Mesendoderm (in vitro differentiated cells): ENCODE measurements around the gene DRAP1.

ENCODE experiments used
- DNase-seq: peaks from one replicate; pipeline ENCODE4 v3.0.0; 2013
- H2AK5ac ChIP-seq: 2 replicates; pipeline ENCODE4 v1.6.1; 2013; ENCODE audit warnings: low read length, inconsistent platforms
- H2BK120ac ChIP-seq: 2 replicates; pipeline ENCODE4 v1.6.1; 2013; ENCODE audit warnings: low read depth, mild to moderate bottlenecking, low read length, moderate library complexity, mixed read lengths
- H2BK15ac ChIP-seq: replicated peaks from 2 replicates; pipeline ENCODE4 v1.6.1; 2013; ENCODE audit warnings: low read depth, mild to moderate bottlenecking, moderate library complexity
- H2BK5ac ChIP-seq: 2 replicates; pipeline ENCODE4 v1.6.1; 2013; ENCODE audit warnings: low read length, inconsistent platforms
- H3K18ac ChIP-seq: 2 replicates; pipeline ENCODE4 v1.6.1; 2013; ENCODE audit warnings: mild to moderate bottlenecking, low read length, mixed read lengths
- H3K23ac ChIP-seq: one replicate; pipeline ENCODE4 v1.6.1; 2013; ENCODE audit warnings: low read length
- H3K27ac ChIP-seq: 2 replicates; pipeline ENCODE4 v1.5.1; 2013; ENCODE audit warnings: low read depth, mild to moderate bottlenecking, inconsistent platforms, low read length, moderate library complexity
- H3K27me3 ChIP-seq: 2 replicates; pipeline ENCODE4 v1.6.1; 2013; ENCODE audit warnings: low read length, control low read depth, mild to moderate bottlenecking, inconsistent platforms; ENCODE audit not compliant: insufficient read depth, poor library complexity
- H3K36me3 ChIP-seq: 2 replicates; pipeline ENCODE4 v1.6.1; 2013; ENCODE audit warnings: low read length, inconsistent platforms; ENCODE audit not compliant: control insufficient read depth, insufficient read depth
- H3K4ac ChIP-seq: one replicate; pipeline ENCODE4 v1.6.1; 2013; ENCODE audit warnings: low read depth, mild to moderate bottlenecking, low read length, moderate library complexity
- H3K4me1 ChIP-seq: 2 replicates; pipeline ENCODE4 v1.6.1; 2013; ENCODE audit warnings: low read depth, low read length, inconsistent platforms; ENCODE audit not compliant: control insufficient read depth
- H3K4me2 ChIP-seq: 2 replicates; pipeline ENCODE4 v1.6.1; 2013; ENCODE audit warnings: low read length
- H3K4me3 ChIP-seq: 2 replicates; pipeline ENCODE4 v1.5.1; 2013; ENCODE audit warnings: mild to moderate bottlenecking, low read length
- H3K56ac ChIP-seq: one replicate; pipeline ENCODE4 v1.6.1; 2013; ENCODE audit warnings: low read length
- H3K79me1 ChIP-seq: 2 replicates; pipeline ENCODE4 v1.6.1; 2013; ENCODE audit warnings: low read length, inconsistent platforms
- H3K79me2 ChIP-seq: 2 replicates; pipeline ENCODE4 v1.6.1; 2013; ENCODE audit warnings: mild to moderate bottlenecking, low read length; ENCODE audit not compliant: control insufficient read depth, insufficient read depth
- H3K9ac ChIP-seq: 2 replicates; pipeline ENCODE4 v1.6.1; 2013; ENCODE audit warnings: low read length, inconsistent platforms
- H4K5ac ChIP-seq: one replicate; pipeline ENCODE4 v1.6.1; 2013; ENCODE audit warnings: low read length
- H4K8ac ChIP-seq: one replicate; pipeline ENCODE4 v1.6.1; 2013; ENCODE audit warnings: low read depth, mild to moderate bottlenecking, control low read depth, low read length, moderate library complexity
- WGBS: extraction: QIAGEN DNeasy Blood & Tissue Kit; methylation state at CpG from one replicate; pipeline ENCODE4 v1.1.7; 2013; ENCODE audit warnings: low lambda C conversion rate, missing lambda C conversion rate; ENCODE audit not compliant: insufficient coverage; ENCODE audit errors: extremely low coverage; 5-methylcytosine and 5-hydroxymethylcytosine counted together

The DRAP1 gene

GRCh38 chr11:65896034-65896999 lies 22.9 kb upstream of the DRAP1 start:
- Histone ChIP-seq H3K79me2 (no peaks in the 10 kb centered on the region), H3K9ac (no peak overlapping the region), H2BK120ac (no peak overlapping the region), H2BK5ac (no peak overlapping the region), H2AK5ac (no peak overlapping the region), H3K4me1 (no peaks in the 10 kb centered on the region), H2BK15ac (no peak overlapping the region), H3K4me3 (no peak overlapping the region), H3K79me1 (no peaks in the 10 kb centered on the region), H3K4ac (no peak overlapping the region), H3K4me2 (no peak overlapping the region), H3K18ac (no peak overlapping the region), H4K8ac (no peak overlapping the region), H4K5ac (no peak overlapping the region), H3K36me3 (no peaks in the 10 kb centered on the region), H3K56ac (no peak overlapping the region), H3K23ac (no peak overlapping the region), H3K27me3 (peaks cover 7% of the 10 kb centered on the region), H3K27ac (no peak overlapping the region)
- DNase-seq: no peak
- WGBS: no CpG with 5 or more reads among the region's 14 CpGs

- Histone ChIP-seq H2BK15ac (no peak overlapping the region), H3K36me3 (no peaks in the 10 kb centered on the region), H3K4me3 (no peak overlapping the region), H3K4me1 (no peaks in the 10 kb centered on the region), H2BK120ac (no peak overlapping the region), H3K79me1 (no peaks in the 10 kb centered on the region), H2BK5ac (no peak overlapping the region), H4K8ac (no peak overlapping the region), H3K56ac (no peak overlapping the region), H3K27ac (no peak overlapping the region), H3K4me2 (no peak overlapping the region), H3K23ac (no peak overlapping the region), H3K9ac (no peak overlapping the region), H3K4ac (no peak overlapping the region), H3K27me3 (peaks cover 7% of the 10 kb centered on the region), H2AK5ac (no peak overlapping the region), H3K18ac (no peak overlapping the region), H3K79me2 (no peaks in the 10 kb centered on the region), H4K5ac (no peak overlapping the region)
- DNase-seq: no peak
- no CpG with 5 or more reads among the region's 4 CpGs for WGBS
These were observed 22.2 kb upstream of the DRAP1 start for GRCh38 chr11:65897020-65897471.

- no peak overlapping the region for H4K8ac ChIP-seq
- H3K27me3 ChIP-seq: peaks cover 7% of the 10 kb centered on the region
- no peak overlapping the region for H4K5ac ChIP-seq
- no peak overlapping the region for H2BK15ac ChIP-seq
- WGBS: no CpG with 5 or more reads among the region's 28 CpGs
- no peak overlapping the region for H3K27ac ChIP-seq
- peak overlapping the region; percentile 65 for H3K56ac ChIP-seq
- no peak overlapping the region for H2AK5ac ChIP-seq
- DNase-seq: no peak
- no peaks in the 10 kb centered on the region for H3K4me1 ChIP-seq
- H3K4ac ChIP-seq: no peak overlapping the region
- peak overlapping the region; percentile 55 for H3K18ac ChIP-seq
- no peak overlapping the region for H3K4me2 ChIP-seq
- no peak overlapping the region for H3K4me3 ChIP-seq
- no peaks in the 10 kb centered on the region for H3K36me3 ChIP-seq
- no peak overlapping the region for H2BK120ac ChIP-seq
- no peak overlapping the region for H3K23ac ChIP-seq
- no peaks in the 10 kb centered on the region for H3K79me1 ChIP-seq
- H3K9ac ChIP-seq: peak overlapping the region; percentile 28
- no peak overlapping the region for H2BK5ac ChIP-seq
- no peaks in the 10 kb centered on the region for H3K79me2 ChIP-seq
These were observed 20.4 kb upstream of the DRAP1 start for GRCh38 chr11:65898656-65899355.

- Histone ChIP-seq H3K36me3 (no peaks in the 10 kb centered on the region), H3K27me3 (peaks cover 7% of the 10 kb centered on the region), H4K5ac (no peak overlapping the region), H2BK120ac (no peak overlapping the region), H2BK15ac (no peak overlapping the region), H3K56ac (peak overlapping the region; percentile 76), H3K79me2 (no peaks in the 10 kb centered on the region), H3K18ac (peak overlapping the region; percentile 55), H3K4me1 (no peaks in the 10 kb centered on the region), H3K9ac (peak overlapping the region; percentile 56), H3K27ac (peak overlapping the region; percentile 37), H2AK5ac (no peak overlapping the region), H3K4me2 (peak overlapping the region; percentile 48), H3K79me1 (no peaks in the 10 kb centered on the region), H3K23ac (peak overlapping the region; percentile 1), H4K8ac (no peak overlapping the region), H2BK5ac (no peak overlapping the region), H3K4ac (no peak overlapping the region), H3K4me3 (no peak overlapping the region)
- no CpG with 5 or more reads among the region's 78 CpGs for WGBS
- peak; percentile 71 for DNase-seq
These were observed 19.7 kb upstream of the DRAP1 start for GRCh38 chr11:65899356-65900124.

DNA sequence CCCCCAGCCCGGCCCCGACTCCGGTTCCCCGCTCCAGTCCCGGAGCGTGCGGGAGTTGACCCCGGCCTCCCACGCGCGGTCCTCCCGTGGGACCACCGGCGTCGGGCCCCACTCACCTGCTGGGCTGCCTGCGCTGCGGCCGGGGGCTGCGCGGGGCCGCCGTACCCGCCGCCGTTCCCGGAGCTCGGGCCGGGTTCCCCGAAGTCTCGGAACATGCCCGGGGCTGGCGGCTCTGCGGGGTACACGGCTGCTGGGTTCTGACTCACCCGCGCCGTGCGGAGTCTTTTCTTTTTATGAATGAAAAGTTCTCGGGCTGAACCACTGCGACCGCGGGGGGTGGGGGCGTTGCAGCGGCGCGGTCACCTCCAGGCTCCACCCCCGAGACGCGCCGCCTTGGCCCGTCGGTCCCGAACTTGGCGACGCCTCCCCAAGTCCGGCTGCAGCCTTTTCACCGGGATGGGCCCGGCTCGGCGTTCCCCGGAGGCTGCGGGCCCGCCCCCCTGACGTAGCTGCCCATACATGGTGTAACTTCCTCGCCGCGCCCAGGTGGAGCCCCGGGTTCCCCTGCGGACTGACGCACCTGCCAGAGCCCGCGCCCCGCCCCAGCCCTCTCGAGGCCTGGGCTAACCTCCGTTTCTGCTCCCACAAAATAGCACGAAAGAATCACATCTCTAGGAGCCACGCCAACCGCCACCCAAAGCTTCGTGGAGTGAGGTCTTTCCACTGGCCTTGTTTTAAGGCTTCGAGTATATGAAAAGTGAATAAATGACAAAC lies 18.9 kb upstream of the DRAP1 start, which contains the start of gene FOSL1:
FOSL1 (minus strand) TSS at position 264 of the 774 bp plus-strand sequence; CDS start at position 215, 49 bp downstream.
- Histone ChIP-seq H4K8ac (no peak within 1 kb of the TSS), H2BK120ac (no peak within 1 kb of the TSS), H3K4ac (no peak within 1 kb of the TSS), H3K79me1 (no peaks in the 10 kb centered on the region), H3K56ac (peak within 1 kb of the TSS; percentile 76), H3K4me1 (no peaks in the 10 kb centered on the region), H2BK5ac (no peak within 1 kb of the TSS), H3K36me3 (no peaks in the 10 kb centered on the region), H4K5ac (no peak within 1 kb of the TSS), H3K27me3 (peaks cover 7% of the 10 kb centered on the region), H3K4me2 (peak within 1 kb of the TSS; percentile 48), H3K23ac (peak within 1 kb of the TSS; percentile 1), H3K4me3 (no peak within 1 kb of the TSS), H3K18ac (peak within 1 kb of the TSS; percentile 55), H2BK15ac (no peak within 1 kb of the TSS), H3K27ac (peak within 1 kb of the TSS; percentile 37), H3K79me2 (no peaks in the 10 kb centered on the region), H3K9ac (peak within 1 kb of the TSS; percentile 56), H2AK5ac (no peak within 1 kb of the TSS)
- WGBS: no CpG with 5 or more reads among the region's 80 CpGs
- DNase-seq: peak; percentile 94
